Ectodermal cell (in vitro differentiated cells): Measurements from ENCODE around the gene TMEM178B.

Source experiments
- H3K27ac ChIP-seq: 2 replicates; pipeline ENCODE4 v1.7.0; 2013; ENCODE audit warnings: mild to moderate bottlenecking, low read depth, low read length; ENCODE audit not compliant: insufficient read depth, poor library complexity, severe bottlenecking
- H3K27me3 ChIP-seq: 2 replicates; pipeline ENCODE4 v1.7.0; 2013; ENCODE audit warnings: mild to moderate bottlenecking, low read length; ENCODE audit not compliant: insufficient read depth, control insufficient read depth, poor library complexity, severe bottlenecking
- H3K36me3 ChIP-seq: one replicate; pipeline ENCODE4 v1.7.0; 2013; ENCODE audit warnings: low read length; ENCODE audit not compliant: control insufficient read depth, insufficient read depth
- H3K4me1 ChIP-seq: one replicate; pipeline ENCODE4 v1.7.0; 2013; ENCODE audit warnings: low read length; ENCODE audit not compliant: control insufficient read depth, insufficient read depth
- H3K4me3 ChIP-seq: 2 replicates; pipeline ENCODE4 v1.7.0; 2013; ENCODE audit warnings: low read depth, low read length, control low read depth; ENCODE audit not compliant: insufficient read depth
- H3K9me3 ChIP-seq: 2 replicates; pipeline ENCODE4 v1.7.0; 2013; ENCODE audit warnings: mild to moderate bottlenecking, low read length, moderate library complexity; ENCODE audit not compliant: control insufficient read depth
- WGBS, 2 experiments: methylation state at CpG; one replicate each; pipeline ENCODE4 v1.1.7; 2013; ENCODE audit warnings: missing lambda C conversion rate in 2 of 2; 5-methylcytosine and 5-hydroxymethylcytosine counted together

Gene TMEM178B

GRCh38 chr7:141442781-141443180, 368.9 kb downstream of the TMEM178B start:
- Histone ChIP-seq H3K4me3 (no peak overlapping the region), H3K4me1 (no peaks in the 10 kb centered on the region), H3K27me3 (no peaks in the 10 kb centered on the region), H3K36me3 (no peaks in the 10 kb centered on the region), H3K9me3 (no peaks in the 10 kb centered on the region), H3K27ac (no peak overlapping the region)
- 89 to 92% methylated on average over 2 of the region's 2 CpGs for WGBS, 2 experiments

- Histone ChIP-seq H3K4me3 (no peak overlapping the region), H3K27me3 (no peaks in the 10 kb centered on the region), H3K36me3 (no peaks in the 10 kb centered on the region), H3K9me3 (no peaks in the 10 kb centered on the region), H3K27ac (no peak overlapping the region), H3K4me1 (no peaks in the 10 kb centered on the region)
- WGBS, 2 experiments, result 94 to 98% methylated on average over 5 of the region's 5 CpGs
These were observed 371.1 kb downstream of the TMEM178B start for GRCh38 chr7:141444961-141445360.

GRCh38 chr7:141451232-141451631, 377.4 kb downstream of the TMEM178B start:
- WGBS, 2 experiments, result 92 to 95% methylated on average over 6 of the region's 6 CpGs
- no peak overlapping the region for H3K27ac ChIP-seq
- no peaks in the 10 kb centered on the region for H3K36me3 ChIP-seq
- no peaks in the 10 kb centered on the region for H3K9me3 ChIP-seq
- no peaks in the 10 kb centered on the region for H3K27me3 ChIP-seq
- no peaks in the 10 kb centered on the region for H3K4me1 ChIP-seq
- H3K4me3 ChIP-seq, result no peak overlapping the region

- H3K27ac ChIP-seq, result no peak overlapping the region
- no peaks in the 10 kb centered on the region for H3K27me3 ChIP-seq
- no peaks in the 10 kb centered on the region for H3K4me1 ChIP-seq
- no peaks in the 10 kb centered on the region for H3K9me3 ChIP-seq
- no peaks in the 10 kb centered on the region for H3K36me3 ChIP-seq
- WGBS, 2 experiments, result 91 to 97% methylated on average over 3 of the region's 3 CpGs
- H3K4me3 ChIP-seq, result no peak overlapping the region
These were observed 379.0 kb downstream of the TMEM178B start for GRCh38 chr7:141452911-141453310.

GRCh38 chr7:141454338-141454737, 380.5 kb downstream of the TMEM178B start:
- Histone ChIP-seq H3K27ac (no peak overlapping the region), H3K9me3 (no peaks in the 10 kb centered on the region), H3K4me3 (no peak overlapping the region), H3K36me3 (no peaks in the 10 kb centered on the region), H3K4me1 (no peaks in the 10 kb centered on the region), H3K27me3 (no peaks in the 10 kb centered on the region)
- WGBS, 2 experiments, result 93 to 95% methylated on average over 3 of the region's 3 CpGs

- no peak overlapping the region for H3K27ac ChIP-seq
These were observed 381.9 kb downstream of the TMEM178B start for GRCh38 chr7:141455723-141456122.

GRCh38 chr7:141456298-141456697, 382.4 kb downstream of the TMEM178B start:
- H3K27me3 ChIP-seq, result no peaks in the 10 kb centered on the region
- H3K36me3 ChIP-seq, result no peaks in the 10 kb centered on the region
- no peak overlapping the region for H3K4me3 ChIP-seq
- H3K27ac ChIP-seq, result no peak overlapping the region
- WGBS, 2 experiments, result 91 to 93% methylated on average over 2 of the region's 2 CpGs
- no peaks in the 10 kb centered on the region for H3K9me3 ChIP-seq
- peaks cover 9% of the 10 kb centered on the region for H3K4me1 ChIP-seq

More at GRCh38 chr7:141455723-141456122, 381.9 kb downstream of the TMEM178B start:
- Histone ChIP-seq H3K9me3 (no peaks in the 10 kb centered on the region), H3K36me3 (no peaks in the 10 kb centered on the region), H3K27me3 (no peaks in the 10 kb centered on the region), H3K4me1 (peaks cover 4% of the 10 kb centered on the region), H3K4me3 (no peak overlapping the region)
- WGBS, 2 experiments, result 91 to 100% methylated on average over 1 of the region's 1 CpG

- Histone ChIP-seq H3K27ac (no peak overlapping the region), H3K27me3 (no peaks in the 10 kb centered on the region), H3K4me1 (peaks cover 13% of the 10 kb centered on the region), H3K36me3 (no peaks in the 10 kb centered on the region), H3K9me3 (no peaks in the 10 kb centered on the region), H3K4me3 (no peak overlapping the region)
- 91 to 97% methylated on average over 4 of the region's 4 CpGs for WGBS, 2 experiments
These were observed 382.8 kb downstream of the TMEM178B start for GRCh38 chr7:141456711-141457110.

GRCh38 chr7:141460781-141461715, 387.2 kb downstream of the TMEM178B start:
- no peak overlapping the region for H3K27ac ChIP-seq
- WGBS, 2 experiments, result 87 to 90% methylated on average over 16 of the region's 16 CpGs
- peaks cover 16% of the 10 kb centered on the region for H3K4me1 ChIP-seq
- no peaks in the 10 kb centered on the region for H3K36me3 ChIP-seq
- H3K27me3 ChIP-seq, result no peaks in the 10 kb centered on the region
- no peak overlapping the region for H3K4me3 ChIP-seq
- no peaks in the 10 kb centered on the region for H3K9me3 ChIP-seq

- Histone ChIP-seq H3K36me3 (no peaks in the 10 kb centered on the region), H3K27ac (no peak overlapping the region), H3K4me1 (peaks cover 16% of the 10 kb centered on the region), H3K9me3 (no peaks in the 10 kb centered on the region), H3K27me3 (no peaks in the 10 kb centered on the region), H3K4me3 (no peak overlapping the region)
- 89 to 91% methylated on average over 6 of the region's 6 CpGs for WGBS, 2 experiments
These were observed 388.1 kb downstream of the TMEM178B start for GRCh38 chr7:141461924-141462323.
